DMS 273 treated with DMSO at 0.1 percent for 48 hours (cell line): Measurements from ENCODE around the gene CSTA.
"Not testable (repeated sequence)": the region's sequence is repeated elsewhere in the genome, so short reads cannot be mapped to it uniquely, and the experiment has no call there.

Experiments
- DNase-seq: peaks from one replicate; lab custom pipeline; 2025; lab: John Stamatoyannopoulos, UW

The CSTA gene

DNA sequence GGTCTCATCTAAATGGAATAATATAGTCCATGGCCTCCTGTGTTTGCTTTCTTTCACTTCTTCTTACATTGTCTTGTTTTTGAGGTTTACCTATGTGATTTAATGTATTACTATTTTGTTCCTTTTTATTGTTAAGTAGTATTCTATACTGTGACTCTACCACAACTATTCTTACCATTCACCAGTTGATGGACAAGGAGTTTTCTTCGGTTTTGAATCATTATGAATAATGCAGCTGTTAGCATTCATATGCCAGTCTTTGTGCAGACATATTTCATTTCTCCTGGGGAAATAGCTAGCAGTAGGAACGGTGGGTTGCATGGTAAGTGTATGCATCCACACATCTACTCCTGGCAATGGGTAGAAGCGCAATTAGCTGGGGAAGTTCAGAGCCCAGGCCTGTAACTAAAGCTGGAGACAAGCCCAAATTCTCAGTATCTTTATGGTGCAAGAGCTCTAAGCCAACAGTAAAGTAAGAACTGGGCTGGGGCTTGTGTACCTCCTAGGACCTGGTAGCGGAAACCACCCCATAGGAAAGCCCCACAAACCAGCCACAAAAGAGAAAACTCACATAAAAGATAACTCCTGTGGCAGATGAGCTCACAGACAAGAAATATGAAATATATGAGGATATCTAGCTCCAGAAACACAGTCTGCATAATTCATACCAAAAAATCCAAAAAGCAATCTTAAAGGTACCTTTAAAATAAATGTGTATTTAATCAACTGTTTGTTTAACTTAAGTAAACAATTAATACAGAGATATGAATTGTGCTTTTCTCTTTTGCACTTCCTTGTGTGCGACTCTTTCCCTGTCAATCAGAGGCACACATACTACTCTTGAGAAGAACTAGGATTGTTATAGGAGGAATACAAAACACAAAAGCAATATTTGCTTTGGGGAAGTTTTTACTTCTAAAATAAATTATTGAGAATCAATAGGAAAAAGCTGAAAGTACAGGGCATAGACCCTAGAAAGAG is 2.7 kb upstream of the CSTA start:
- no peak for DNase-seq

DNA sequence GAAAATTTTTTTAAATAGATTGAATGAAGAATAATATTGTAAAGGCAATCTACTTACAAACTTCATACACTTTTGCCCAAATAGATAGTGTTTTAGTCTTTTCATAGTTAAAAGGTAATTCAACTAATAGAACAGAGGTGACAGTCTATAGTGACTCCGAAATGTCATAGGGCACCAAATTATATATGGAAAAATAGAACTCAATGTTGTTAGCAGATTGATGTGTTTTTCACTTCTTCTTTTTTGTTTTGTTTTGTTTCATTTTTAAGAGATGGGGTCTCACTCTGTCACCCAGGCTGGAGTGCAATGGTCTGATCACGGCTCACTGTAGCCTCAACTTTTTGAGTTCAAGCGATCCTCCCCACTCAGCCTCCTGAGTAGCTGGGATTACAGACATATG is 721 bp downstream of the CSTA start:
- DNase-seq = no peak

DNA sequence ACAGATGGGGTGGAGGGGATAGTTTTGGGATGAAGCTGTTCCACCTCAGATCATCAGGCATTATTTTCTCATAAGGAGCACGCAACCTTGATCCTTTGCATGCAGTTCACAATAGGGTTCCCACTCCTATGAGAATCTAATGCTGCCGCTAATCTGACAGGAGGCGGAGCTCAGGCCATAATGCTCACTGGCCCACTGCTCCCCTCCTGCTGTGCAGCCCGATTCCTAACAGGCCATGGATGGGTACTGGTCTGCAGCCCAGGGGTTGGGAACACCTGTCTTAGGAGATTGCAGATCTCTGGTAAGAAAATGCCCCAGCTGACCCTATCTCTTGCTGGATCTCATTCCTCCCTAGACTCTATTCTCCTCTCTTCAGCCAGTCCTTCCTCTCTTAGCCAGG is 6.8 kb downstream of the CSTA start:
- DNase-seq = no peak

DNA sequence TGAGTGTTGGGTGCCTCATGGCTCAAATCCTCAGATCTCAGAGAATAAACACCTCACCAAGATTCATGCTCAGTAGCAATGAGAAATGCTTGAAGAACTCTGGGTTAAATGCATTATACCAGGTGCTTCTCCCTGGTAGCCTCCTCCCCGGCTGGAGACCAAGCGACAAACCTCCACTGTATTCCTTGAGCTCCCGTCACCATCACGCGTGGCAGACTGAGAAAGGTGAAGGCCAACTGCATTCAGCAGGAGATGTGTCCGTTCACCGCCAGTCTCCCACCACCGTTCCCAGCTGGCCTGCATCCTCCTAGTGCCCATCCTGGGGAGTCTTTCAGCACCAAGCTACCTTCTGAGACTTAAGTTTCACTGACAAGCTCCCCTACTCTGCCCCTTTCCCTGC is 7.5 kb downstream of the CSTA start:
- no peak for DNase-seq

DNA sequence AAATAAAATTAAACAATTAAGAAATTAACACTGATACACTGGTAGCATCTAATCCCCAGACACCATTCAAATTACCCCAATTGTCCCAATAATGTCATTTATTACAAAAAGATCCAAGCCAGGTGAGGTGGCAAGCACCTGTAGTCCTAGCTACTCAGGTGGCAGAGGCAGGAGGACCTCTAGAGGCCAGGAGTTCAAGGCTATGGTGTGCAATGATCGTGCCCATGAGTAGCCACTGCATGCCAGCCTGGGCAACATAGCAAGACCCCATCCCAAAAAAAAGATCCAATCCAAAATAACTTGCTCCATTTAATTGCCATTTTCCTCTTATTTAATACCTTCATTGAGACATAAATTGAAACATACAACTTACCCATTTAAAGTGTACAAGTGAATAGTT is 17.8 kb downstream of the CSTA start:
- DNase-seq = no peak

DNA sequence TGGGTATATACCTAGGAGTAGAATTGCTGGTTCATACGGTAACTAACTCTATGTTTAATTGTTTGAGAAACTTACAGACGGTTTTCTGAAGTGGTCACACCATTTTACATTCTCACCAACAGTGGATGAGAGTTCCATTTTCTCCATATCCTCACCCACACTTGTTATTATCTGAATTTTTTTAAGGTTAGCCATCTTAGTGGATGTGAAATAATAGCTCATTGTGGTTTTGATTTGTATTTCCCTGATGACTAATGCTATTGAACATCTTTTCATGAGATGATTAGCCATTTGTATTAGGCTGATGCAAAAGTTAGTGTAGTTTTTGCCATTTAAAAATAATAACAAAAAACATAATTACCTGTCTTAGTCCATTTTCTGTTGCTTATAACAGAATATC is 18.6 kb downstream of the CSTA start:
- no peak for DNase-seq

DNA sequence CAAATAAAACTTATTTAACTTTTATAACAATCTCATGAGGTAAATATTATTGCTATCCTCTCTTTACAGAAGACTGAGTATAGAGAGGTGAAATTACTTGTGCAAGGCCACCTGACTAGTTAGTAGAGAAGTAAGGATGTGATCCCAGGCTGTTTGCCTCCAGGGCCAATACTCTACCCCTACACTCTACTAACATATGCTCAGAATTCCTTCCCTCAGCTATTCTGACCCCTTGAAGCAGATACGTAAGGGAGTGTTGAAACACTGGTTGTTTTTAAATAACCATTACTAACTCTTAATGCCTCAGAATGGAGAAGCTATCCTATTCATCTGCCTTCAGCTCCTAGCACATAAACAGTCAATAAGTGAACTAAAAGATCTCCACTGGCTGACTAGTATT is 24.1 kb downstream of the CSTA start:
- no peak for DNase-seq

DNA sequence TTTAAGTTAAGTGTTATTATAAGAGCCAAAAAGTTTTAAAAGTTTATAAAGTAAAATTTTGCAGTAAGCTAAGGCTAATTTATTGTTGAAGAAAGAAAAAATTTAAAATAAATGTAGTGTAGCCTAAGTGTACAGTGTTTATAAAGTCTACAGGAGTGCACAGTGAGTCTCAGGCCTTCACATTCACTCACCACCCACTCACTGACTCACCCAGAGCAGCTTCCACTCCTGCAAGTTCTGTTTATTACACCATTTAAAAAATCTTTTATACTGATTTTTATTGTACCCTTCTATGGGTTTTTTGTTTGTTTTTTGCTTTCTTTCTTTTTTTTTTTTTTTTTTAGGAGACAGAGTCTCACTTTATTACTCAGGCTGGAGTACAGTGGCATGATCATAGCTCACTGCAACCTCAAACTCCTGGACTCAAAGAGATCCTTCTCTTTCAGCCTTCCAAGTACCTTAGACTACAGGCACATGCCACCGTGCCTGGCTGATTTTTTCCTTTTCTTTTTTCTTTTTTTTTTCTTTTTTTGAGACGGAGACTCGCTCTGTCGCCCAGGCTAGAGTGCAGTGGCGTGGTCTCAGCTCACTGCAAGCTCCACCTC is 25.9 kb downstream of the CSTA start:
- DNase-seq = no peak

DNA sequence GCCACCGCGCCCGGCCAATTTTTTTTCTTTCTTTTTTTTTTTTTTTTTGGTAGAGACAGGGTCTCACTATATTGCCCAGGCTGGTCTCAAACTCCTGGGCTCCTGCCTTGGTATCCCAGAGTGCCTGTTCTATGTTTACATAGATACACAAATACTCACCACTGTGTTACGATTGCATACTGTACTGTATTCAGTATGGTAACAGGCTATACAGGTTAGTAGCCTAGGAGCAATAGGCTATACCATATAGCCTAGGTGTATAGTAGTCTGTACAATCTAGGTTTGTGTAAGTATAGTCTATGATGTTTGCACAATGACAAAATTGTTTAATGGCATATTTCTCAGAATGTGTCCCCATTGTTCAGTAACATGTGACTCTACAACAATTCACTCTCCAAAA is 26.6 kb downstream of the CSTA start:
- DNase-seq = no peak

DNA sequence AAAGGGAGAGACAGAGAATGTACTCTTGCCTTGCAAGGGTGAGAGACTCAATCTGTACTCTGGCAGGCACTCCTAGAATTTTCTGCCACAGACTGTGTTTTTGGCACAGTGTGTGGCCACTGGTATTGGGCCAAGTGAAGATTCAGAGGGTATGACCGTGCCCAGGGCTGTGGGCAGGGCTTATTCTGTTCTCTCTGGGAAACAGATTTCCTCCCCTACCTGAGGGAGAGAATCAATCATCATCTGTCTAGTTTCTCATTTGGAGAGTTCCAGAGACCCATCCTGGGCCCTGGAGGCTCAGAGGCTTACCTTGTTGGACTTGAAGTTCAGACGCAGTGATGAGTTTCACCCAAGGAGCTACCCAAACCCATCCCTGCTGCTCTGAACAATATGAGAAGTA is 28.2 kb downstream of the CSTA start:
- no peak for DNase-seq

DNA sequence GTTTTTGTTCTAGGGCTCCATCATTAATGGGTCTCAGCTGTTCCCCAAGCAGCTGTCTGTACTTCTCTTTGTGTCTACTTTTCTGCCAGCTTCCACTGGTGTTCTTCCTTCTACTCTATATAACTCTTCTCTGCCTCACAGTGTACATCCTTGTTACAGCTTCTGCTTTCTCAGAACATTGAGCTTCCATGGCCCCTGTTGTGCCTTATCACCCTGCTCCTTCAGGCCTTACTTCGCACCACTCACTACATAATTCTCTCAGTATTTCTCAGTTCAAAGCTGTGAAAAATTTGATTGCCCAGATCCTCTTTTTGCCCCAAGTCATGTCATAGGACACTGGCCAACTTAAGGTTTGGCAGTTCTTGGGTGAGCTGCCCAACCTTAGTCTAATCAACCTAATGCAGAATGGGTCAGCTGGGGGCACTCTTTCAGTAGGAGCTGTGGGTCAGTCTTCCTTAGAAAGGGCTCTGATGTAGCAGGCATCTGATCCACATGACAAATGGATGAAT is 28.9 kb downstream of the CSTA start:
- DNase-seq = no peak

DNA sequence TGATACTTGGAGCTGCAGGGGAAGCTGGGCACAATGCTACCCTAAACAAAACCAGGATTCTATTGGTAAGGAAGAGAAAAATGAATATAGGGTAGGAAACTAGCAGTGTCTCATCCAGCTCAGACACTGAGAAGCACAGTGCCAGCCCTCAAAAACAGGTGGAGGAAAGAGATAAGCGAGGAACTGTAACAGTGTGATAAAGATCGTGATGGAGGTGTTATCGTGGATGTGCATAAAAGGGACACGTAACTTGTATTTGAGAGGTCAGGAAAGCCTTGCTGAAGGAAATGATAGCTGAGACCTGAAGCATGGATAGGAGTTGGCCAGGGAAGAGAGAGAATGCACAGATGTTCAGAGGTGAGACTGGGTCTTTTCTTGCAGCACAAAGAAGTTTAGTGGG is 30.6 kb downstream of the CSTA start:
- DNase-seq = no peak

DNA sequence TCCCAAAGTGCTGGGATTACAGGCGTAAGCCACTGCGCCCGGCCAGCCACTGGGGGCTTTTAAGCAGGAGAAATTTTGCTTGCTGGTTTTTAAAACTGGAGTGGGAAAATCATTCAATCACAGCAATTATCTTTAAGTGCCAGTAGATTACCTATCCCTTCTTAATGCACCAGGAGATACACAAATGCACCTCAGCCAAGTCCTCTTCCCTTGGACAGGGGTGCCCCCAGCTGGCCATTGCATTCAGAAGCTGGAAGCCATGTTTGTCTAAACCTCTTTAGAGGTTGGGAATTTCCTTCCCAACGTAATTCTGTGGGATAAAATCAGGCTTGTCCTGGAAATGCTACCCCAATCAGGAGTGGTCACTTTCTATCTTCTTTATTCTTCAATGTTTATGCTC is 31.4 kb downstream of the CSTA start:
- peak; percentile 17 for DNase-seq

DNA sequence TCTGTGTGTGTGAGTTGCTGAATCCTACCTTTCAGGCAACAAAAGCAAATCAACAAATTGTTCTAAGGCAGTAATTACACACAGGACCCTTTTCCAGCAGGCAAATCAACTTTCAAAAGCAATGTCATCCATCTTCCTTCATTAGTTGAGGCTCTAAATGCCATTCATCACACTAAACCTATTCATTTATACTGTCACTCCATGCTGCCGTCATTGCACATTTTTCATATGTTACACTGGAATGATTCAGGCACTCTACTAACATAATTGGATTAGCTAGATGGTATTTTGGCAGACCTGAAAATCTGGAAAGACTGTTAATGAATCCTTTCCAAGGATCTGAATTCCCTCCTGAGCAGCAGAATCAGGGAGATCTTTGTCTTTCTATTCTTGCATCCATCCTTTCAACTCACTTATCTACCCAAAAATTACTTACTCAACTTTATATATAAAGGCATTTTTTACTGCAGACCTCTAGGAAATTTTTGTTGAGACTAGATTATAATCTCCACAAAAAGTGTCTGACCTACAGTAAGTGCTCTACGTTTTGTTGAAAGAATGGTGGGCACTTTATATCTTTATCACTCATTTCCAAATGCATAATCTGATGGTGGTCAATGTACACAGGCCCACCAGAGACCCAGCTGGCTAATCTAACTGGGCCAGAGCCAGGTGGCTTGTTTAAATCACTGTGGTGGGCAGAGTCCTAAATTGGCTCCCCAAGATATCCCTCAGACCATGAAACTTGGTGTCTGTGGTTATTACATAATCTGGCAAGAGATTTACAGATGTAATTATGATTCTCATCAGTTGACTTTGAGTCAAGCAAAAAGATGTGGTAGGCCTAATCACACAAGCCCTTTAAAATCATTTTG is 33.0 kb downstream of the CSTA start:
- DNase-seq = no peak

DNA sequence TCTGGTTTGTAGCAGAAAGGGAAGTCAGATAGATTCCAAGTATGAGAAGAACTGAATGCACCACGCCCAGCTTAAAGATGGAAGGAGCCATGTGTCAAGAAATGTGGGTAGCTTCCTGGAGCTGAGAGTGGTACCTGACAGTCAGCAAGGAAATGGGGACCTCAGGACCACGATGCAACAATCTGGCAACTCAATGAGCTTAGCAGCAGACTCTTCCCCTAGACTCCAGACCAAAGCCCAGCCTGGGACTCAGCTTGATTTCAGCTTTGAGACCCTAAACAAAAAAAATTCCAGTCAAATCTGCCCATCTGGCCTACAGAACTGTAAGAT is 33.6 kb downstream of the CSTA start:
- no peak for DNase-seq

DNA sequence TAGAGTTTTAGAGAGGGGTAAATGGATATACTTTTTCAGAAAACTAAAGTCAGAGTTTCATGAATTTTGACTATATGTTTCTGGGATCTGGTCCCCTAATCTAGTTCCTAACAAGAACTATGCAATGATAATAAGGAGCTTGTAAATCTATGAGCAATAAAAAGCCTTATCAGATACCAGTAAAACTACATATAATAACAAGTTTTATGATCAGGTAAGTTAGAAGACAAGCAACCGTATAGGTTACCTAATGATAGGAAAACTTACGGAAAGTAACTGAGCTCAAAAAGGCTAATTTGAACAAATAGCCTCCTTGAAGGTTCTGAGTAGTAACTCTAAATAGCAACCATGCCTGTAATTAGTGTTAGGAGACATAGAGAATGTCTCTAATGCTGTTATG is 37.0 kb downstream of the CSTA start:
- DNase-seq = no peak

DNA sequence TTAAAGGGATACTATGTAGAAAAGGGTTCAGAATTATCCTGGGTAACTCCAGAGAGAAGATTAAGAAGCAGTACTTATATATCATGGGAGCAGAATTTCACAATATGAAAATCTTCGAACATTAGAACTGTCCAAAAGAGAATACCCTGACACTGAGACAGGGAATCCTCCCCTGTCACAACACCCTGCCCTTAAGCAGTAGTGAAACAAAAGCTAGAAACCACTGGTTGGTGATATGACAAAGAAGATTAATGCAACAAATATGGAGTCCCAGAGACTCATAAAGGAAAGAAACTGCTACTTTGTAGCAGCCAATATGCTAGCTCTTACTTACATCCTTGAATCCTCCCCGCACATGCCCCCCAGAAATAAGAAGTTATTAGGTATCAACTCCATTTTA is 39.4 kb downstream of the CSTA start:
- DNase-seq = no peak

DNA sequence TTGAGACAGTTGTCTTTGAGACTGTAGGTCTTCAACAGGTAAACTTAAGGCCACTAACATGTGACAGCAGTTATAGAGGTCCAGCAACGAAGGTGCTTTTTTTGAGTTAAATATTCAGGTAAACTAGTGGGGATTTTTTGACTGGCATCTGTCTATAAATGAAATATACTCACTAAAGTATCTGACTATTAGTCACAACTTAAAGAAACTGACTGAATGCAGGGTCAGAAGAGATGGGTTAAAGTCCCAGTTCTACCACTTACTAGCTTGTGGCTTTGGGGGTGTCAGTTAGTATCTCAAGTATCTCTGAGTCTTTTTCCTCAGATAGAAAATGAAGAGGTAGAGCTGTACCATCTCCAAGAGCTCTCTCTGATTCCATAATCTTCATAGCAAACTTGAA is 40.0 kb downstream of the CSTA start:
- no peak for DNase-seq

DNA sequence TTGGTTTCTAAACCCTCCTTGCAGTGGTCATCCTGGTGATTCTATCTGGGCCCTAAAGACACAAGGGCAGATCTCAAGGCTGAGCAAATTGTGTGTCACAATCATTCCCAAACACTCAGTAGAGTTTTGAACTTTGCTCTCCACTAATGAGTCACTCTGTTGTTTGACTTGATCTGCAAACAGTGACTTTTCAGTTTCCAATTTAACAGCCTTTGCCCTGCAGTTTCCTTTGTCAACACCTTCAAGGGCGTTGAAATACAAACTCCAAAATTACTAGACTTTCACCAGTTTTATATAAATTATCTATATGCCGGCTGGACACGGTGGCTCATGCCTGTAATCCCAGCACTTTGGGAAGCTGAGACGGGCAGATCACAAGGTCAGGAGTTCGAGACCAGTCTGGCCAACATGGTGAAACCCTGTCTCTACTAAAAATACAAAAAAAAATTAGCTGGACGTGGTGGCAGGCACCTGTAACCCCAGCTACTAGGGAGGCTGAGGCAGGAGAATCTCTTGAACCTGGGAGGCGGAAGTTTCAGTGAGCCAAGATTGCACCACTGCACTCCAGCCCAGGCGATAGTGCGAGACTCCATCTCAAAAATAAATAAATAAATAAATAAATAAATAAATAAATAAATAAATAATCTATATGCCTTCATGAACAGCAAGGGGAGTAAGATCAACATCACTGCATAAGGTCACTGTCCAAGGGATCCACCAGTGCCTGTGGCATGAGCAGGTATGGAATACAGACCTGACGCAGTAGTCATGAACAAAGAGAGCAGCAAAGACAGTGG is 40.7 kb downstream of the CSTA start:
- not testable (repeated sequence) for DNase-seq

DNA sequence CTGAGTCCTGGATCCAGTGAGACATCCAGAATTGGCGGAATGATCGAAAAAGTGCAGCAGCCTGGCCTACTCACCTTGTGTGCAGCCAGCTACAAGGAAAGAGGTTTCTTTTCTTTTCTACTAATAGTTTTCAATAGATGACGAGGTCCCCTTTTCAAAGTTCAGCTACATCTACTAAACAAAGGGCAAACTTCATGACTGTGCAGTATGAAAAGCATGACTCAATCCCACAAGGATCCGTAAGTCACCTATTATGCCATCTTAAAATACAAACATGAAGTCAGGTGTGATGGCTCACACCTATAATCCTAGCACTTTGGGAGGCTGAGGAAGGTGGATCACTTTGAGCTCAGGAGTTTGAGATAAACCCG is 41.3 kb downstream of the CSTA start:
- DNase-seq = no peak

DNA sequence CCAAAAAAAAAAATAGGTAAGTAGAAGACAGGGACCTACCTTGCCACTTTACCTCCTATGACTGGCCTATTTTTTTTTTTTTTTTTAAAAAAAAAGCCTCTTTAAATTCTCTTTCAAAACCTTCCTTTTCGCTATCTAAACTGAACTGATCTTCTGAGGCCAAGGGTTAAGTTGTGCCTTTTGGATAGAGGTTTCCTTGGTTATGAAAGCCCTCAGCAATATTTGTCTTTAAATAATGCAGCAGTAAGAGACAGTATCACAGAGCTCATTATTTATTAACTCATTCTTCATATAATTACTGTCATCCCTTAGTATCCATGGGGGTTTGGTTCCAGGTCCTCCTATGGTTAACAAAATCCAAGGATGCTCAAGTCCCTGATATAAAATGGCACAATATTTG is 49.0 kb downstream of the CSTA start:
- DNase-seq = no peak

DNA sequence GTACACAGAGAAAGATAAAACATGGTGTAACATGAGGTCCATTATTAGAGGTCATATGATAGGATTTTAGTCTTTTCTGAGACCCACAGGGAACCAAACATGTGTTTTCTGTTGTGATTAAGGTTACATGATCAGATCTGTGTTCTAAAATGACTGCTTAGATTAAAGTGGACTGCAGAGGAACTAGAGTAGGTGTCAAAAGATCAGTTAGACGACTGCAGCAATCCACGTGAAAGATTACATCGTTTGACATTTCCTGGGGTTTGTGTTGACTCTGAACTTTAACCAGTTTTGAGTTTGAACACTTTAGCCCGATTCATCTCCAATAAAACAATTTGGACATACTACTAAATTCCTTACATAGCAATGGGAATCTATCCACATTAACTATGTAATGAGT is 52.9 kb downstream of the CSTA start:
- DNase-seq = no peak
